GM12891 (cell line): ENCODE data around the gene TMCC2.
"Not testable (repeated sequence)": the region's sequence is repeated elsewhere in the genome, so short reads cannot be mapped to it uniquely, and the experiment has no call there.

Experiments used
- DNase-seq: peaks from one replicate; pipeline ENCODE4 v3.0.0; 2011; ENCODE audit warnings: low spot score; ENCODE audit not compliant: insufficient read length
- FAIRE-seq: peaks from 2 replicates; lab custom pipeline; 2011; peaks lifted over from hg19 to GRCh38; lab: Jason Lieb, UNC
- PAX5 ChIP-seq: IDR thresholded peaks from 2 replicates; pipeline ENCODE4 v1.6.1; 2011; ENCODE audit warnings: low read length, moderate library complexity, mild to moderate bottlenecking; ENCODE audit not compliant: insufficient read depth, severe bottlenecking
- POLR2A ChIP-seq: IDR thresholded peaks from 2 replicates; pipeline ENCODE4 v1.6.1; 2011; ENCODE audit warnings: low read depth, low read length, control low read depth
- POLR2AphosphoS5 ChIP-seq: IDR thresholded peaks from 2 replicates; pipeline ENCODE4 v1.6.1; 2011; ENCODE audit warnings: low read depth, low read length, control low read depth
- POU2F2 ChIP-seq: IDR thresholded peaks from 2 replicates; pipeline ENCODE4 v1.6.1; 2011; ENCODE audit warnings: low read depth, mild to moderate bottlenecking, control low read depth, low read length, moderate library complexity
- SPI1 ChIP-seq: IDR thresholded peaks from 2 replicates; pipeline ENCODE4 v1.6.1; 2011; ENCODE audit warnings: low read depth, low read length, control low read depth
- TAF1 ChIP-seq: IDR thresholded peaks from 2 replicates; pipeline ENCODE4 v1.6.1; 2011; ENCODE audit warnings: low read depth, low read length, control low read depth

The TMCC2 gene

DNA sequence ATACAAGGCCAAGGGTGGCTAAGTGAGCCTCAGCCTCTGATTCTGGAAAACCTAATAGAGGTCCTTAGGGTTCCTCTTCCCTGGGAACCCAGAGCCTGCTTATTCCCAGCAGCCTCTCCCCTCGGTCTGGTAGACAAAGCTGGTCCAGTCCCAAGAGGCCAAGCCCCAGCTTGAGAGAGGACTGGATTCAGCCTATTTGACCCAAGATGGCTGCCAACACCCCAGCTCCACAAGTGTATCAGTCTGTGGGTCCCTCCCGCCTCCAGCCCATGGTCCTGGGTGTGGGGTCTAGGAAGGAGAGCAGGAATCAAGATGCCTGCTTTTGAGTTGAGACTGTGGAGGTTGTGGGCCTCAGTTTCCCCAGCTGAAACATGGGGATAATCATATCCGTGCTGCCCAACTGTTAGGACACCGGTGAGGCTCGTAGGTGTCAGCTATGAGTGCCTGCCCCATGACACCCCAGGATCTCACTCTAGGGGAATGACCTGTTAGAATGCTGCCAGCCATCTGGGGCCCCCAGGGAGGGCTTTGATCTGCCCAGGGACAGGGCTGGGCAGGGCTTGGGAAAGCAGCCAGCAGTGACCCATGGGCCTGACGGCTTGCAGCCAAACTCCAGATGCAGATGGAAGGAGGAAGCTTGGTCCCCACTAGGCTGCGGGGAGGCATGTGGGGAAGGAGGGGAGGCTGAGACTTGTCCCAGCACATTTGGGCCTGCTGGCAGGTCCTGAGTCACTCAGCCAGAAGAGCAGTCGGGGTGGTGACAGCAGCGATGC lies 48.4 kb downstream of the TMCC2 start:
- no peak for FAIRE-seq
- TF ChIP-seq POU2F2: no peak
- no peak for TF ChIP-seq PAX5
- no peak for TF ChIP-seq POLR2AphosphoS5
- TF ChIP-seq TAF1: no peak
- no peak for TF ChIP-seq SPI1
- no peak for TF ChIP-seq POLR2A

DNA sequence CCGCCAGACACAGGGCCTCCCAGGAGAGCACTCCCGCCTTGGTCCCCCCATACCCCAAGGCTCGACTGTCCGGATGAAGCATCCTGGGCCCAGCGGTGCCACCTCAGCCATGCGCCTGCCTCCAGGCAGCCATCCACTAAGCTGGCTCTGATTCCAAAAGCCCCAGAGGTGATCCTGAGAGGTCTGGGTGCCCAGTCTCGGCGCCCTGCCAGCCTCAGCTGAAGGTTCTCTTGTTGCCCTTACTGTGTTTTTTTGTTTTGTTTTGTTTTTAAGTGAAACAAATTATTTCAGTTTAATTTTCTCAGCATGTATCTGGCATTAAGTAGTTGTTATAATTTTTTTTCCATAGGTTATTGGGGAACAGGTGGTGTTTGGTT lies 48.9 kb downstream of the TMCC2 start:
- TF ChIP-seq TAF1: no peak
- TF ChIP-seq PAX5: no peak
- TF ChIP-seq POLR2AphosphoS5: no peak
- no peak for TF ChIP-seq POU2F2
- no peak for TF ChIP-seq SPI1
- TF ChIP-seq POLR2A: no peak
- FAIRE-seq (no peak), DNase-seq (no peak)

More for the DNA sequence above, 48.4 kb downstream of the TMCC2 start:
- no peak for DNase-seq

DNA sequence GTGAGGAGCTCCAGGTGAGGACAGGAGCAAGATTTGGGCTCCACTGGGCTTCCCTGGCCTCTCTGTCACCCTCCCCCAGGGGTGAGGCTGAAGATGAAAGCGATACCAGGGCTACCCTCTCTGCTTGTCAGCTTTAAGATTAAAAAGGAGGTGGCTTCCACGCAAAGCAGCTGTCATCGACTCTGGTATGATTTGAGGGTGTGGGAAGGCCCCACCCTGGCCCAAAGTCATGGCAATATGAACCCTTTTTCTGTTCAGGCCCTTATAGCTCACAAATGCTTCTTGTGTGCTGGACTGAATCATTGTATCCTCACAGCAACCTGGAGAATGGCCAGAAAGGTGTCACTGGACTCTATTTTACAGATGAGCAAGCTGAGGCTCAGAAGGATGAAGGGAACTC lies 52.2 kb downstream of the TMCC2 start:
- TF ChIP-seq TAF1 (no peak), POLR2AphosphoS5 (no peak)
- no peak for FAIRE-seq

DNA sequence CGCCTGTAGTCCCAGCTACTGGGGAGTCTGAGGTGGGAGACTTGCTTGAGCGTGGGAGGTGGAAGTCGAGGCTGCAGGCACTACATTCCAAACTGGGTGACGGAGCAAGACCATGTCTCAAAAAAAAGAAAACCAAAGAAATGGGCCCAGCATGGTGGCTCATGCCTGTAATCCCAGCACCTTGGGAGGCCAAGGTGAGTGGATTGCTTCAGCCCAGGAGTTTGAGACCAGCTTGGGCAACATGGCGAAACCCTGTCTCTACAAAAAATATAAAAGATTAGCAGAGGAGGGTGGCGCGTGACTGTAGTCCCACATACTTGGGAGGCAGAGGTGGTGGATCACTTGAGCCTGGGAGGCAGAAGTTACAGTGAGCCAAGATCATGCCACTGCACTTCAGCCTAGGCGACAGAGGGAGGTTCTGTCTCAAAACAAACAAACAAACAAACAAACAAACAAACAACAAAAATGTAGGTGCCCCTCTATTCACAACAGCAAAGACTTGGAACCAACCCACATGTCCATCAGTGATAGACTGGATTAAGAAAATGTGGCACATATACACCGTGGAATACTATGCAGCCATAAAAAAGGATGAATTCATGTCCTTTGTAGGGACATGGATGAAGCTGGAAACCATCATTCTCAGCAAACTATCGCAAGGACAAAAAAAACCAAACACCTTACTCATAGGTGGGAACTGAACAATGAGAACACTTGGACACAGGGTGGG lies 53.1 kb downstream of the TMCC2 start:
- FAIRE-seq: not testable (repeated sequence)

More for the DNA sequence above, 52.2 kb downstream of the TMCC2 start:
- peak; percentile 42 for DNase-seq

DNA sequence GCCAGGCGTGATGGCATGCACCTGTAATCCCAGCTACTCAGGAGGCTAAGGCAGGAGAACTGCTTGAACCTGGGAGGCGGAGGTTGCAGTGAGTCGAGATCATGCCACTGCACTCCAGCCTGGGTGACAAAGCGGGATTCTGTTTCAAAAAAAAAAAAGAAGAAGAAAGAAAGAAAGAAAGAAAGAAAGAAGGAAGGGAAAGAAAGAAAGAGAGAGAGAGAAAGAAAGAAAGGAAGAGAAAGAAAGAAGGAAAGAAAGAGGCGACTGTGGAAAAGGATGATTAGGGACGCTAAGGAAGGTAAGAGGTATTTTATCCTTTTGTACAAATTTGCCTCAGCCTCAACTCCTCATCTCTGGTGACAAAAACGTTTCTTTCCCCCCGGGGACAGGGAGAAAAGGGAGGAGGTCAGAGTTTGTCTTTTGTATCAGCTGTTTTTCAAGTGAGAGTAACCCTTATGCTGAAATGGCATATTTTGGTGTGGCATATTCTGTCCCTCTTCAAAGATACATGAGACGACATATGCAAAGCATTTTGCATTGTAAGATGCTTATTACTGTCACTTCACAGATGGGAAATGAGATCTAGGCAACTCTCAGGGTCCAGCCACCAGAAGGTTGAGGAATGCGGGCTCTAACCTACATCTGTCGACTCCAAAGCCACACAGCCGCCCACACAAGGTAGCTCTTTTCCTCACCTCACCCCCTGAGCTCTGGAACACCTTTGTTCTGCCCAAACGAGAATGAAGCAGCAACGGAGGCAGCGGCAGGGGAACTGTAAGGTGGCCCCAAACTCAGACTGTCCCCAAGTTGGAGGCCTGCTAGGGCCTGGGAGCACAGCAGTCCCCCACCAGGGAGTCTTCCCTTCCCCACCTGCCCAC lies 55.8 kb downstream of the TMCC2 start:
- FAIRE-seq (peak; percentile 20), DNase-seq (no peak)
- no peak for TF ChIP-seq SPI1
- TF ChIP-seq POU2F2: no peak
- TF ChIP-seq POLR2A: no peak
- TF ChIP-seq TAF1: no peak
- no peak for TF ChIP-seq POLR2AphosphoS5

More for the DNA sequence above, 53.1 kb downstream of the TMCC2 start:
- DNase-seq: not testable (repeated sequence)

DNA sequence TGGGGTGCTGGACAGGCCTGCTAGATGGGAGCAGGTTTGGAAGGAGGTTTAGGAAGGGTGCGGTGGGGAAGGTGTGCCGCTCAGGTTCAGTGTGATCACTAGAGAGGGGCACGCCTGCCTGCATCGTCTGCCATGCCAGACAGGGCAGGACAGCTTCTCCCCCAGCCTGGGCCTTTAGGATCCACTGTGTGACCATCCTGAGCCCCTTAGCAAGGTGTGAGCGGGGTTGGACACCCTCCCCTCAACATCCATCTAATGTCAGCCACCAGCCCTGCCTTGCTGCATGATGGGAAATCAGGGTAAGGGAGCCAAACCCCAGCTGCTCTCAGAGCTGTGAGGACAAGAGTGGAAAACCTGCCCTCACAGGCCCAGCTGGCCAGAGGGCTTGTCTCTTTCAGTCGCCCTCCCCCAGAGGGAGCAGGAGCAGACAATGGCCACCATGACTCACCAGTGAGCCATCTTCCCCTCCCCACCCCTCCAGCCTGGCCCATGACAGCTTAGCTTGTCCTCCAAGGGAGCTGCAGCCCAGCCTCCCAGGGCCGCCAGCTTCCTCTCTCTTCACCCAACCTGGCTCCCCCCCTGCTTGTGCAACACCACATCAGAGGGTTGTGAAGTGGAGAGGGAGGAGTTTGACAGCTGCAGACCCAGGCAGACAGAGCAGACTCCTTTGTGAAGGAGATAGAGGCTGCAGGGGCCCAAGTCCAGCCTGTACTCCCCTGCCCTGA lies 56.8 kb downstream of the TMCC2 start:
- DNase-seq (peak; percentile 39), FAIRE-seq (no peak)
- no peak for TF ChIP-seq POU2F2
- 0 out of 2 replicates have a peak, but pooled peaks have one; percentile 20 for TF ChIP-seq SPI1

DNA sequence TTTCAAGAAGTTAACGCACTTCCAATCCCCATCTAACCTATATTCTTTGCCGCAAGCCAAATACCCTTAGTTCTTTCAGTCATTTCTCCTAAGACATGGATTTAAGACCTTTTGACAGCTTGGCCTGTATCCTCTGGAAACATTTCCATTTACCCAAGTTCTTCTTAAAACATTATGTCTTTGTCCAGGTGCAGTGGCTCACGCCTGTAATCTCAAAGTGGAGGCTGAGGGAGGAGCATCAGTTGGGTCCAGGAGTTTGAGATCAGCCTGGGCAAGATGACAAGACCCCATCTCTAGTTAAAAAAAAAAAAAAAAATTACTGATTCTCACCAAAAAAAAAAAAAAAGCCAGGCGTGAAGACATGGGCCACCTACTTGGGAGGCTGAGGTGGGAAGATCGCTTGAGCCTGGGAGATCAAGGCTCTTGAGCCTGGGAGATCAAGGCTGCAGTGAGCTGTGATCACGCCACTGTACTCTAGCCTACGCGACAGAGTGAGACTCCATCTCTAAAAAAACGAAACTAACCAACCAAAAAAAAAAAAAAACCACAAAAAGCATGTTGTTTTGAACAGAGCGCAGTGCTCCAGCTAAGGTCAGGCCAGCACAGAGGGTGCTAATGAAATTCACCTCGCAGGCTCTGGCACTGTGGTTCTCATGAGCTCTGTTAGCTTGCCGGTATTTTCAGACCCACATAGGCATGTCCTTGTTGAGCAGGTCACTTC lies 57.8 kb downstream of the TMCC2 start:
- TF ChIP-seq SPI1: no peak
- TF ChIP-seq PAX5: no peak
- no peak for TF ChIP-seq POLR2AphosphoS5
- TF ChIP-seq POLR2A: no peak
- TF ChIP-seq POU2F2: no peak
- no peak for TF ChIP-seq TAF1
- FAIRE-seq (no peak), DNase-seq (no peak)

DNA sequence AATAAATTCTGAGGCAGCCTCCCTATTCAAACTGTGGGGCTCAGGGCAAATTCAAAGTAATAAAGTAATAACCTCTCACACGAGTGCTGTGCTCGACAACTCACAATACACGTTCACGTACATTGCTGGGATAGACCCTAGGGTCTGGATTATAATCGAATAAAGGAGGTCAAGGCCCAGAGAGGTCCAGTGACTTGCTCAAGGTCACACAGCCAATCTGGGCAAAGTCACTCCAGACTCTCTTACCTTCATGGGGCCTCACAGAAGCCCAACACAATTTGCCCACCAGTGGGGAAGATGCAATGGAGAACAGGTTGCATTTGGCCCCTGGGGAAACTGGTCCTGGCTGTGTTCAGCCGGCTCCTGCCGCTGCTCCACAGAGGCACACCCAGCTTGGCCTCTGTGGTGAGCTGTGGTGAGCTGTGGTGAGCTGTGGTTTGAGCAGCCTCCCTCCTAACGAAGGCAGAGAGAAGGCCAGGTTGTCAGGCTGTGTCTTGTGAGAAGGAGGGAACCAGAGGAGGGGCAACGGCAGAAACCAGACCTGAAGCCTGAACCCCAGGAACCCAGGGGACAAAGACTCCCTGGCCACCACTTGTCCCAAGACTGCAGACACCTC lies 58.7 kb downstream of the TMCC2 start:
- FAIRE-seq: peak; percentile 92
- TF ChIP-seq POU2F2: peak; percentile 90
- no peak for TF ChIP-seq POLR2A
- peak; percentile 58 for DNase-seq

DNA sequence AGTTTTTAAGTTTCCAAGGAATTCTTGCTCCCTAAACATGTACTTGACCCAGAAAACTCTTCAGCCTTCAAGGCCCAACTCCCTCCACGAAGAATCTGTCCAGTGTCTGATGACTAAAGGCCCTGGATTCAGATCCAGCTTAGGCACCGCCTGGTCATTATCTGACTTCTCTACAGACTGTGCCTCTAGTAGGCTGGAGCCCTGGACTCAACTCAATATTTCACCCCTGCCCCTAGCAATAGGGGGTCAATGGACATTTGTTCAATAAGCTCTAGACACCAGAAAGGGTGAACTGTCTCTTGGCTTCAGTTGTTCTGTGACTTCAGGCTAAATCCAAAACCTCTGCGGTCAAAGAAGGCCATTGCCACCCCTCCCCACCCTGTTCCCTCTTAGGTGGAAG lies 59.3 kb downstream of the TMCC2 start:
- TF ChIP-seq POLR2A (no peak), SPI1 (no peak), PAX5 (no peak)

More for the DNA sequence above, 59.3 kb downstream of the TMCC2 start:
- no peak for FAIRE-seq
- DNase-seq: no peak
